HepG2 (cell line): ENCODE data around the gene TSGA10IP. TPM values are rescaled to one million over a fixed set of nuclear protein-coding genes. Genes with fewer than 3 reads are reported as not detected.

Source experiments
- ATAC-seq: fragments of 200-7000 bp; cut with Tn5 transposase; 3 replicates; pipeline ENCODE4 v1.9.1; 2020; ENCODE audit warnings: mild to moderate bottlenecking, moderate library complexity
- BruUV-seq: library from RNA; stranded (reverse); fragments of 400-500 nt; replicated peaks from 2 replicates; lab custom pipeline; 2021; lab: Mats Ljungman, UMichigan
- CTCF ChIA-PET: fragments of 300-600 bp; formaldehyde crosslinking; extraction: SDS; loops from one replicate; lab custom pipeline; 2021; ENCODE audit warnings: low total read pairs, inconsistent platforms, low intra/inter-chr PET ratio; lab: Yijun Ruan, JAX
- POLR2A ChIA-PET: fragments of 350-600 bp; sonication (Branson Sonifier 250); formaldehyde crosslinking; loops from one replicate; lab custom pipeline; 2020; ENCODE audit warnings: antibody characterized with exemption, inconsistent platforms; lab: Yijun Ruan, JAX
- DNase-seq: peaks from one replicate; pipeline ENCODE4 v3.0.0-alpha.2; 2015; ENCODE audit warnings: low spot score
- FAIRE-seq: peaks from 3 replicates; lab custom pipeline; 2011; peaks lifted over from hg19 to GRCh38; lab: Jason Lieb, UNC
- H2AFZ ChIP-seq: one replicate; pipeline ENCODE4 v1.6.1; 2011; ENCODE audit warnings: low read length, inconsistent platforms
- H3K27ac ChIP-seq: fragments of 300-600 bp; 3 replicates; pipeline ENCODE4 v1.8.0; 2011; ENCODE audit warnings: mixed run types, mild to moderate bottlenecking, mixed read lengths, low read length, inconsistent platforms; ENCODE audit not compliant: insufficient read depth; ENCODE audit errors: extremely low read length
- H3K27me3 ChIP-seq, 2 experiments: fragments of 200-600 bp in 1 of 2; 2 replicates in 1 of 2; 3 replicates in 1 of 2; pipeline versions ENCODE4 v1.6.0 to v1.8.0; 2011; ENCODE audit warnings: low read length in 2 of 2, mild to moderate bottlenecking in 2 of 2, moderate library complexity in 2 of 2, inconsistent platforms in 1 of 2; ENCODE audit not compliant: insufficient read depth in 2 of 2, control insufficient read depth in 1 of 2
- H3K36me3 ChIP-seq, 2 experiments: fragments of 200-600 bp in 1 of 2; replicated peaks in 1 of 2; 2 replicates in 1 of 2; 3 replicates in 1 of 2; pipeline versions ENCODE4 v1.5.1 to v1.8.0; 2011; ENCODE audit warnings: low read length in 2 of 2, inconsistent platforms in 1 of 2; ENCODE audit not compliant: insufficient read depth in 2 of 2, control insufficient read depth in 1 of 2
- H3K4me1 ChIP-seq: 2 replicates; pipeline ENCODE4 v1.5.1; 2012; ENCODE audit warnings: low read length, inconsistent platforms; ENCODE audit not compliant: insufficient read depth
- H3K4me2 ChIP-seq: 2 replicates; pipeline ENCODE4 v1.6.0; 2011; ENCODE audit warnings: low read depth, low read length, inconsistent platforms
- H3K4me3 ChIP-seq, 3 experiments: fragments of 200-600 bp in 1 of 3; sonication (generic), shearing (Covaris generic) in 1 of 3; replicated peaks in 1 of 3; 2 replicates each; pipeline ENCODE4 v1.5.1; 2011 to 2016; ENCODE audit warnings: low read length in 3 of 3, inconsistent platforms in 2 of 3, low read depth in 2 of 3, mild to moderate bottlenecking in 2 of 3, control low read depth in 1 of 3, mixed read lengths in 1 of 3; ENCODE audit not compliant: insufficient read depth in 1 of 3
- H3K79me2 ChIP-seq: one replicate; pipeline ENCODE4 v1.6.1; 2011; ENCODE audit warnings: low read length, inconsistent platforms; ENCODE audit not compliant: insufficient read depth
- H3K9ac ChIP-seq: 2 replicates; pipeline ENCODE4 v1.6.0; 2011; ENCODE audit warnings: mild to moderate bottlenecking, low read depth, low read length, inconsistent platforms; ENCODE audit not compliant: insufficient read depth
- H3K9me3 ChIP-seq: 2 replicates; pipeline ENCODE4 v1.5.1; 2012; ENCODE audit warnings: mild to moderate bottlenecking, low read length
- H4K20me1 ChIP-seq: 2 replicates; pipeline ENCODE4 v1.6.0; 2011; ENCODE audit warnings: inconsistent platforms, mild to moderate bottlenecking, low read length, moderate library complexity; ENCODE audit not compliant: insufficient read depth
- ATAD3A ChIP-seq: sonication (generic); formaldehyde crosslinking; IDR thresholded peaks from 2 replicates; pipeline ENCODE4 v1.4.0; 2020; ENCODE audit warnings: missing genetic modification reagents
- ATF2 ChIP-seq: sonication (generic); formaldehyde crosslinking; IDR thresholded peaks from 2 replicates; pipeline ENCODE4 v1.4.0; 2020; ENCODE audit warnings: missing genetic modification reagents
- CCDC6 ChIP-seq: sonication (generic); formaldehyde crosslinking; IDR thresholded peaks from 2 replicates; pipeline ENCODE4 v1.8.1; 2022; ENCODE audit warnings: mild to moderate bottlenecking, missing genetic modification reagents, moderate library complexity
- CREB3 ChIP-seq: sonication (generic); formaldehyde crosslinking; IDR thresholded peaks from 2 replicates; pipeline ENCODE4 v1.5.0; 2020; ENCODE audit warnings: missing genetic modification reagents
- FLYWCH1 ChIP-seq: sonication (generic); formaldehyde crosslinking; IDR thresholded peaks from 2 replicates; pipeline ENCODE4 v1.8.1; 2023; ENCODE audit warnings: mild to moderate bottlenecking, missing genetic modification reagents
- HNRNPK ChIP-seq: fragments of 200-400 bp; formaldehyde crosslinking; IDR thresholded peaks from 2 replicates; pipeline ENCODE4 v1.6.1; 2018; ENCODE audit warnings: low read length, low read depth, moderate library complexity, mild to moderate bottlenecking; ENCODE audit not compliant: poor library complexity, severe bottlenecking
- KAT2B ChIP-seq: fragments of 150-350 bp; IDR thresholded peaks from 2 replicates; pipeline ENCODE4 v1.6.1; 2014; ENCODE audit warnings: low read depth, low read length, borderline replicate concordance
- KLF12 ChIP-seq: sonication (generic); formaldehyde crosslinking; IDR thresholded peaks from 2 replicates; pipeline ENCODE4 v1.4.0; 2020; ENCODE audit warnings: missing genetic modification reagents, borderline replicate concordance
- KLF15 ChIP-seq: sonication (generic); formaldehyde crosslinking; IDR thresholded peaks from 2 replicates; pipeline ENCODE4 v1.8.1; 2023; ENCODE audit warnings: borderline replicate concordance, mild to moderate bottlenecking, inconsistent platforms, missing genetic modification reagents, mixed read lengths
- NFATC3 ChIP-seq: sonication (generic); formaldehyde crosslinking; IDR thresholded peaks from 2 replicates; pipeline ENCODE4 v1.5.1; 2020; ENCODE audit warnings: mild to moderate bottlenecking, missing genetic modification reagents
- NFRKB ChIP-seq: fragments of 450-650 bp; IDR thresholded peaks from 2 replicates; pipeline ENCODE4 v1.6.1; 2017
- SRF ChIP-seq: IDR thresholded peaks from 2 replicates; pipeline ENCODE4 v1.6.1; 2011; ENCODE audit warnings: mild to moderate bottlenecking, low read depth, low read length, moderate library complexity
- TMF1 ChIP-seq: sonication (generic); formaldehyde crosslinking; IDR thresholded peaks from 2 replicates; pipeline ENCODE4 v1.8.1; 2022; ENCODE audit warnings: low read depth, missing genetic modification reagents
- TRIM24 ChIP-seq: sonication (generic); formaldehyde crosslinking; IDR thresholded peaks from 2 replicates; pipeline ENCODE4 v1.8.0; 2022; ENCODE audit warnings: mild to moderate bottlenecking, missing genetic modification reagents
- ZBTB33 ChIP-seq: sonication (generic); formaldehyde crosslinking; IDR thresholded peaks from 2 replicates; pipeline ENCODE4 v1.4.0; 2020; ENCODE audit warnings: missing genetic modification reagents
- ZNF264 ChIP-seq: sonication (generic); formaldehyde crosslinking; IDR thresholded peaks from 2 replicates; pipeline ENCODE4 v1.4.0; 2020; ENCODE audit warnings: missing genetic modification reagents
- ZNF713 ChIP-seq: sonication (generic); formaldehyde crosslinking; IDR thresholded peaks from 2 replicates; pipeline ENCODE4 v1.4.0; 2020; ENCODE audit warnings: mild to moderate bottlenecking, missing genetic modification reagents
- ZNF792 ChIP-seq: IDR thresholded peaks from 2 replicates; pipeline ENCODE4 v1.6.1; 2016
- WGBS: methylation state at CpG from one replicate; pipeline ENCODE4 v1.1.6; 2017; ENCODE audit warnings: low lambda C conversion rate; 5-methylcytosine and 5-hydroxymethylcytosine counted together
- in situ Hi-C: cut with HindIII; loops from 2 replicates; pipeline ENCODE4 v1.10.0; 2017; ENCODE audit warnings: low pct_unique_long_range_greater_than_20kb; ENCODE audit not compliant: extremely low pct_ligation_motif_present
- intact Hi-C: fragments of 100-400 bp; cut with micrococcal nuclease; formaldehyde crosslinking; loops from one replicate; pipeline ENCODE4 v1.10.0; 2022; ENCODE audit not compliant: unreplicated experiment
- polyA plus RNA-seq, 8 experiments: library from polyadenylated mRNA; depleted of rRNA in 3 of 8; stranded (reverse) in 7 of 8; unstranded in 1 of 8; fragments of >200 nt; fragmentation: Illumina TruSeq in 4 of 8; extraction: Trizol in 4 of 8; gene quantifications; 2 replicates each; pipeline versions ENCODE4 v1.2.1 to v1.2.3, GENCODE V29; 2011 to 2016; ENCODE audit warnings: low read depth in 4 of 8, missing spikeins in 1 of 8, mixed read lengths in 1 of 8; ENCODE audit not compliant: insufficient read depth in 1 of 8
- total RNA-seq, 5 experiments: library from RNA; depleted of rRNA; stranded (reverse); fragments of >200 nt; fragmentation: Illumina TruSeq; extraction: Trizol; gene quantifications; 2 replicates each; pipeline ENCODE4 v1.2.3, GENCODE V29; 2016; ENCODE audit warnings: low read depth in 1 of 5

TSGA10IP gene
- total and polyA plus RNA-seq, 2 of the 13 experiments (the other 11 are each of a cell fraction or from before 2014, with no cell fraction given) = not detected

- intact Hi-C loops = no loop called here
- DNase-seq = peak; percentile 85
- in situ Hi-C loops = no loop called here
- BruUV-seq = no TSS peak
- ChIA-PET POLR2A (interaction anchor here (1.0 to 6.2 kb wide), 9 partner anchors 9 to 47 kb away, joined by 3 to 95 read pairs (median 8); partner anchors contain the start of genes C11orf68, CCDC85B, CFL1 and FIBP), CTCF (interaction anchor here (1.6 kb wide), 1 partner anchor 16 kb away, joined by 3 read pairs; no protein-coding TSS in a partner anchor)
- peaks cover 6 to 16% of the 10 kb centered on the region in 2 experiments; a peak in 4 of 5 replicates for H3K36me3 ChIP-seq
- H3K27me3 ChIP-seq = no peaks in the 10 kb centered on the region; a peak in 1 of 5 replicates
- H3K9ac ChIP-seq = peak within 1 kb of the TSS; percentile 88
- H3K9me3 ChIP-seq = no peaks in the 10 kb centered on the region
- H4K20me1 ChIP-seq = no peaks in the 10 kb centered on the region
- peaks cover 55% of the 10 kb centered on the region for H3K4me1 ChIP-seq
- ATAC-seq = peak; percentile 74
- peak within 1 kb of the TSS; percentile 93 for H3K4me2 ChIP-seq
- H3K79me2 ChIP-seq = peaks cover 31% of the 10 kb centered on the region
- WGBS = 12% methylated on average over 9 of the region's 80 CpGs
- H2AFZ ChIP-seq = no peak within 1 kb of the TSS
- peak within 1 kb of the TSS; percentile 66 for H3K27ac ChIP-seq
- H3K4me3 ChIP-seq = peak within 1 kb of the TSS; percentile 84 to 89 (median 89)
- FAIRE-seq = peak; percentile 30
- TF ChIP-seq ZNF792 (CRISPR knock-in tag) = peak; percentile 77; the same call in 1 of the 2 replicates
- no peak for TF ChIP-seq FLYWCH1 (CRISPR knock-in tag)
- no peak for TF ChIP-seq KAT2B
- no peak for TF ChIP-seq ATAD3A (CRISPR knock-in tag)
- no peak for TF ChIP-seq KLF15 (CRISPR knock-in tag)
- 0 out of 2 replicates have a peak, but pooled peaks have one; percentile 35 for TF ChIP-seq ZNF713 (CRISPR knock-in tag)
- 0 out of 2 replicates have a peak, but pooled peaks have one; percentile 57 for TF ChIP-seq NFATC3
- no peak for TF ChIP-seq CREB3 (CRISPR knock-in tag)
- peak; percentile 52 for TF ChIP-seq HNRNPK
- peak; percentile 99 for TF ChIP-seq SRF
- peak; percentile 50; the same call in 1 of the 2 replicates for TF ChIP-seq ZNF264 (CRISPR knock-in tag)
- peak; percentile 30; the same call in 1 of the 2 replicates for TF ChIP-seq ZBTB33 (CRISPR knock-in tag)
- no peak for TF ChIP-seq TMF1 (CRISPR knock-in tag)
- TF ChIP-seq ATF2 (CRISPR knock-in tag) = peak; percentile 52; the same call in 1 of the 2 replicates
- TF ChIP-seq NFRKB = no peak
- TF ChIP-seq CCDC6 = 0 out of 2 replicates have a peak, but pooled peaks have one; percentile 71
- no peak for TF ChIP-seq TRIM24
- peak; percentile 64; the same call in 1 of the 2 replicates for TF ChIP-seq KLF12 (CRISPR knock-in tag)
Measured at GRCh38 chr11:65900125-65900898, 45.0 kb upstream of the TSGA10IP start, which contains the start of gene FOSL1. Gene FOSL1 (minus strand): TSS chr11:65900388. CDS start chr11:65900339, 49 bp downstream.
